Right ventricle myocardium inferior (tissue), 1 donor: Measurements from ENCODE around the gene HBS1L. TPM values are rescaled to one million over a fixed set of nuclear protein-coding genes. Genes with fewer than 3 reads are reported as not detected.
"Not testable (repeated sequence)": the region's sequence is repeated elsewhere in the genome, so short reads cannot be mapped to it uniquely, and the experiment has no call there.

Experiments used
- ATAC-seq: fragments of 200-7000 bp; cut with Tn5 transposase; one replicate; pipeline ENCODE4 v1.9.1; 2020; ENCODE audit warnings: mild to moderate bottlenecking, moderate library complexity
- DNase-seq: peaks from one replicate; pipeline ENCODE4 v3.0.0; 2021; ENCODE audit errors: missing footprints
- intact Hi-C: fragments of 100-400 bp; cut with DNase I; formaldehyde crosslinking; loops from one replicate; pipeline ENCODE4 v1.11.0; 2022
- total RNA-seq: library from RNA; stranded (reverse); fragmentation: NEBNext Ultra II Directional; extraction: Animal tissue kit (Norgen Biotek cat#: 25700); gene quantifications from one replicate; pipeline ENCODE4 v1.2.1, GENCODE V29; 2021
- donor health status: DM: no; HTN: yes; CAD: no; lungs with severe emphysema.

HBS1L gene
- total RNA-seq, 1 donor from 2014 or later: 95.1 TPM

GRCh38 chr6:135084001-135084915, 29.6 kb upstream of the HBS1L start:
- DNase-seq: no peak
- intact Hi-C loops: no loop called here
- ATAC-seq: no peak

GRCh38 chr6:135081966-135082365, 27.3 kb upstream of the HBS1L start:
- DNase-seq (no peak), ATAC-seq (no peak)
- intact Hi-C loops: no loop called here

- DNase-seq: no peak
- intact Hi-C loops: no loop called here
- no peak for ATAC-seq
Measured at GRCh38 chr6:135075018-135075417, 20.4 kb upstream of the HBS1L start.

- DNase-seq (no peak), ATAC-seq (no peak)
- intact Hi-C loops: no loop called here
Measured at GRCh38 chr6:135073756-135074393, 19.3 kb upstream of the HBS1L start.

GRCh38 chr6:135073217-135073616, 18.6 kb upstream of the HBS1L start:
- no peak for ATAC-seq
- intact Hi-C loops: no loop called here
- DNase-seq: no peak

GRCh38 chr6:135072753-135073152, 18.1 kb upstream of the HBS1L start:
- ATAC-seq: no peak
- intact Hi-C loops: no loop called here
- no peak for DNase-seq

GRCh38 chr6:135071541-135071940, 16.9 kb upstream of the HBS1L start:
- DNase-seq (no peak), ATAC-seq (no peak)
- intact Hi-C loops: no loop called here

- no peak for DNase-seq
- intact Hi-C loops: no loop called here
- no peak for ATAC-seq
Measured at GRCh38 chr6:135067911-135068310, 13.3 kb upstream of the HBS1L start.

GRCh38 chr6:135066806-135067205, 12.2 kb upstream of the HBS1L start:
- ATAC-seq: no peak
- intact Hi-C loops: no loop called here
- DNase-seq: no peak

GRCh38 chr6:135066397-135066796, 11.8 kb upstream of the HBS1L start:
- no peak for ATAC-seq
- DNase-seq: no peak
- intact Hi-C loops: no loop called here

GRCh38 chr6:135064586-135064985, 10.0 kb upstream of the HBS1L start:
- intact Hi-C loops: no loop called here
- ATAC-seq (no peak), DNase-seq (no peak)

GRCh38 chr6:135063926-135064325, 9.3 kb upstream of the HBS1L start:
- no peak for DNase-seq
- intact Hi-C loops: no loop called here
- no peak for ATAC-seq

- ATAC-seq (no peak), DNase-seq (no peak)
Measured at GRCh38 chr6:135062735-135063134, 8.1 kb upstream of the HBS1L start.

GRCh38 chr6:135060076-135060475, 5.5 kb upstream of the HBS1L start:
- DNase-seq (no peak), ATAC-seq (no peak)
- intact Hi-C loops: no loop called here

More at GRCh38 chr6:135062735-135063134, 8.1 kb upstream of the HBS1L start:
- intact Hi-C loops: no loop called here

- DNase-seq, ATAC-seq, intact Hi-C loops: not testable (repeated sequence)
Measured at GRCh38 chr6:135058299-135058698, 3.7 kb upstream of the HBS1L start.

- ATAC-seq: no peak
- DNase-seq: no peak
- intact Hi-C loops: no loop called here
Measured at GRCh38 chr6:135056632-135057031, 2.0 kb upstream of the HBS1L start.

- intact Hi-C loops: no loop called here
- ATAC-seq (no peak), DNase-seq (no peak)
Measured at GRCh38 chr6:135054226-135054568, 425 bp downstream of the HBS1L start.

- intact Hi-C loops: no loop called here
- no peak for ATAC-seq
- no peak for DNase-seq
Measured at GRCh38 chr6:135053406-135053805, 1.2 kb downstream of the HBS1L start.

GRCh38 chr6:135052939-135053338, 1.7 kb downstream of the HBS1L start:
- intact Hi-C loops: no loop called here
- DNase-seq: no peak
- ATAC-seq: no peak

- intact Hi-C loops: no loop called here
- ATAC-seq (no peak), DNase-seq (no peak)
Measured at GRCh38 chr6:135048915-135049314, 5.7 kb downstream of the HBS1L start.
